ENCODE measurements around the gene DYSF.

The DYSF gene

DNA sequence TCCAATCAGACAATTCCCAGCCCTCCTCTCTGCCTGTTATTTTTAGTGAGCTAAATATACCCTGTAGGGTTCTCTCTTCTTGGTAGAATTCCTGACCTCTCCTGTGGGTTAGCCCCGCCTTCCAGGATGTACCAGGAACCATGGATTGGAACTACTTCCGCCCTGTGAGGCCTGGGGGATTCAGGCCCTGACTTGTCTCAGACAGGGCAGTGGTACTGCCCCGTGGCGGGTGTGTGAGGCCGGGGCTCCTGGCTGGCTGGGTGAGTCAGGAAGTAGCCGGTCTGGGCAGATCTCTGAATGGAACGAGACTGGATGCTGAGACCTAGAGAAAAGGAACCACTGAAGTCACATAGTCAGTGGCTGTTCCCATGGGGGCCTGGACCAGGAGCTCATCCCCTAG lies 50.5 kb downstream of the DYSF start:
- DNase-seq: no peak

- no peak for DNase-seq
These were observed 51.2 kb downstream of the DYSF start for GRCh38 chr2:71504611-71505010.

GRCh38 chr2:71505086-71505769 lies 51.9 kb downstream of the DYSF start:
- no peak for DNase-seq

- DNase-seq: no peak
These were observed 52.4 kb downstream of the DYSF start for GRCh38 chr2:71505770-71506140.

GRCh38 chr2:71506222-71507153 lies 53.1 kb downstream of the DYSF start:
- DNase-seq: no peak

DNA sequence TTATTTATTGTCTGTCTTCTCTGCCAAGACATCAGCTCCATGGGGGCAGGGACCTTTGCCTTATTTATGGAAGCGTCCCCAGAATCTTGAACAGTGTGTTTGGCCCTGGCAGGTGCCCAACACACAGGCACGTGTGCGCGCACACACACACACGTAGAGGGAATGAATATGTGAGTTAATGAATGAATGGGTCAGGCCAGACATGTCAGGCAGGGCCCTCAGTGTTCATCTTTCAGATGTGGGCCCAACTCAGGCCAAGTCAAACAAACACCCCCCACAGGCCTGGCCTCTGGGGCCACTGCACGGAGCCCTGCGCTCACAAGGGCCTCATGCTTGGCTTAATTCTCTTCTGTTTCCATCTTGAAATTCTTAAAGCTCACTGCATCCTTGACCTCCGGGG lies 54.1 kb downstream of the DYSF start:
- DNase-seq: no peak

DNA sequence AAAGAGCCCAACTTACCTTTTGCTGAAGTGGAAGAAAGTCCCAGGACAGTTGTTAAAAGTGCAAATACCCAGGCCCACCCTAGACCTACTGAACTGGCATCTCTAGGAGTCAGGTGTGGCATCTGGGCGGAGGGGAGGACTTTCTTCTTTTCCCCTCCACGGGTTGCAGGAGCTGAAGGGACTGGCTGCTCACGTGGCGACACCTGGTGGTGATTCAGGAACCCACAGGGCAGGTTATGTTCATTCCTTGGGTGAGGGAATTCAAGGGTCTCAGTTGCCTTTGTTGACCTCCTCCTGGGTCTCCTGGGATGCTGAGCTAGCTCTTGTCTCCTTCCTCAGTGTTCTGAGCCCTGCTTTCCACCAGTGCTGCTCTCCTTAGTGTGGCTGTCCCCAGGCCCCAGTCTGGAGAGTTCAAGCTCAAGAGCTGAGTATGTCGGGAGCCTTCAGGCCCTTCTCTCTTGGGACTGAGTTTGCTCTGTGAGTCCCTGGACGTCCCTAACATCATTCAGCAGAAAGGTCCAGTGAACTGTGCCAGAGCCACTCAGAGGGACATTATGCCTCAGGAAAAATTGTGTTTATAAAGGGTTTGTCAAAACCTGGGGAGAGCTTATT lies 56.9 kb downstream of the DYSF start:
- peak; percentile 35 to 65 (median 49) for DNase-seq

- no peak for DNase-seq
These were observed 57.6 kb downstream of the DYSF start for GRCh38 chr2:71510938-71511337.

- DNase-seq: no peak
These were observed 58.4 kb downstream of the DYSF start for GRCh38 chr2:71511776-71512175.

GRCh38 chr2:71512386-71512785 lies 59.0 kb downstream of the DYSF start:
- DNase-seq: no peak

DNA sequence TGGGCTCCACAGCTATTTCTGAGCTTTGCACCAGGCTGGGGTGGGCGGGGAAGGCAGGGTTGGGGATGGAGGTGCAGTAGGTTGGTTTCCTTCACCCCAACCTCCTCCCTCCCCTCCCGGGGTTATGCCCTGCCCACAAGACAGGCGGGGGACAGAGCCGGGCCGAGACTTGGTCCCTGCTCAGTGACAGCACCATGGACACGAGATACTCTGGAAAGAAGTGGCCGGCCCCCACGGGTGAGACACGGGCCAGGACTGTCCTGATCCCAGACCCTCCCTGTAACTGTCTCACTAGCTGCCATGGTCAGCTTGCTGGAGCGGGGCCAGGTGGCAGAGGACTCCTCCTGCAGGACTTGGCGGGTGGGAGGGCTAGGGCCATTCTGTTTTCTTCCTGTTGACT lies 59.7 kb downstream of the DYSF start:
- DNase-seq: no peak

DNA sequence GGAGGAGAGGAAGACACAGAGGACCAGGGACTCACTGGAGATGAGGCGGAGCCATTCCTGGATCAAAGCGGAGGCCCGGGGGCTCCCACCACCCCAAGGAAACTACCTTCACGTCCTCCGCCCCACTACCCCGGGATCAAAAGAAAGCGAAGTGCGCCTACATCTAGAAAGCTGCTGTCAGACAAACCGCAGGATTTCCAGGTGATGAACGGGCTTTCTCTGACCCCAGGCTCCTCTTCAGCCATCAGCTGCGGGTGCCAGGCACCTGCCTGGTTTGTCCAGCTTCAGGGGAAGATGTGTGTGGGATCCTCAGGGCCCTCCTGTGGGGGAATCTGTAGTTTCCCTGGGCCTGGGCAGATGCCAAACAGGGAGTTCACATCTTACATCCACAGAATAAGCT lies 60.4 kb downstream of the DYSF start:
- DNase-seq: no peak

DNA sequence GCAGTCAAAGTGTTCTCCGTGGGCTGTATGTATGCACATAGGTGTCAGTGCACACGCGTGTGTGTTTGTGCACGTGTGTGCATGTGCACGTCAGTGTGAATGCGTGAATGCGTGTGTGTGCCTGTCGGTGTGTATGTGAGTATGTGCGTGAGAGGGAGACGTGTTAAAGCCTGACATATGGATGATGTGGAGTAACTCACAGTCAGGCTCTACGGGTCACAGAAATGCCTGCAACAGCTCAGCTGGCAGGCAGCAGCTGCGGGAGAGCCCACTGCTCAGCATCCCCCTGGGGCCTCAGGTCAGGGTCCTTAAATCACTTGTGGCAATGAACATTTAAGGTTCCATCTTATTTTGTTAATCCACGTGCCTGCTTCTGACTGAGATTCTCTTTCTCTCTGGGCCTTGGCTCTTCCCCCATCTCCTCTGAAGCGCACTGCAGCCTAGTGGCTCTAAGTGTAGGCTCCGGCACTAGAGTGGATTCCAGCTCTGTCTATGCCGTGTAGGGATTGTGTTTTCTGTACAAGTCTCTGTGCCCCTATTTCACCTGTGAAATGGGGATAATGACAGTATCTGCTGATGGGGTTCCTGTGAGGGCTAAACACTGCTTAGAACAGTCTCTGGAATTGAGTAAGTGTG lies 63.0 kb downstream of the DYSF start:
- DNase-seq: no peak

DNA sequence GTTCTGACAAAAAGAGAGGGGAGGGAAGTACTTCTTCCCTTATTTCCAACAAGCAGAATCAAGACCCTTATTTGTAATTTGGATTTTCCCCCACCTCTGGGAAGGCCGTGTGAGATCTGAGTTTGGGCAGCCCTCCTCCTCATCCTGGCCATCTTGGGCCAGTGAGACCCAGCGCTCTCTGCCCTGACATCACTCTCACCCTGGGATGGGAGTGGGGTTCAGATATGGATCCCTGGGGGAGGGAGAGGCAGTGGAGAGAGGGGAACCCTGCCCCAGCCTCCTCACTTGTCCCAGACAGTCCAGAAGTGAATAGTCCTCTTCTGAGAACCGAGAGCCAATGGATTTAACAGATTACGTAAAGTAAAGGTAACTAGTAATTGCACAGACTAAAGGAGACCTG lies 64.5 kb downstream of the DYSF start:
- no peak for DNase-seq

DNA sequence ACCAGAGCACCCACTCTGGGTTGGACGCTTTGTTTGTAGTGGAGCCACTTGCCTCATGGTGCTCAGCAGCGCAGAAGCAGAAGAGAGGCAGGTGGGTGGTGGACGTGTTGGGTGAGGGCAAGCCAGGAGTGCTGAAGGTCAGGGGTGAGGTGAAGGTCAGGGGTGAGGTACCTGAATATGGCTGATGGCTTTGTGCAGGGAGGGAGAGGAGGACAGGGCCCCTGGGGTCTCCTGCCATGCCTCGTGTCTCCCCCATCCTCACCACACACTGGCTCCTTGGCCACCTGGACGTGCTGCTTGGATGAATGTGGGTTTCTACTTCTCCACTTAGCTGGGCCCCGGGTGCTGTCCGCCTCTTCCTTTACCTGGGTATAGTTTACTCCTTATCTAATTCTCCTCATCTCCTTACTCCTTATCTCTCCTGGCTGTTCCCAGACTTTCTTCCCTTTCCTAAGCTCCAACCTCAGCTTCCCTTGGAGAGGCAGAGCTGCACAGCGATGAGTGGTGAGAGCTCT lies 68.1 kb downstream of the DYSF start:
- DNase-seq: no peak

DNA sequence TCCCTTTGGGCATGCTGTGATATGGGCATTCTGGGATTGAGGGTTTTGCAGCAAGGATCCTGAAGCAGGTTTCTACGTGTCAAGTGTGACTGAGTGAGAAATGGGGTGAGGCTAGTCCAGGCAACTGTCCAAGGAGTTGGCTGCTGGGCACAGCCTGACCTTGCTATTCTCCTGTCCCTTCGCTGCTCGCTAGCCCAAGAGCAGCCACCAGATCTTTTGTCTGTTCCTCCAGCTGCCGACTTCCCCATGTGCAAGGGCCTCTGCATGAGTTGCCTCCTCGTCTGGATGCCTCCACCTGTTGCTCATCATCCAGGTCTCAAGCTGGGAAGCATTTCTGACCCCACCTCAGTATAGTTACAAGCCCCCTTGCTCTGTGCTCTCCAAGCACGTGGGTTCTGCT lies 71.1 kb downstream of the DYSF start:
- no peak for DNase-seq

DNA sequence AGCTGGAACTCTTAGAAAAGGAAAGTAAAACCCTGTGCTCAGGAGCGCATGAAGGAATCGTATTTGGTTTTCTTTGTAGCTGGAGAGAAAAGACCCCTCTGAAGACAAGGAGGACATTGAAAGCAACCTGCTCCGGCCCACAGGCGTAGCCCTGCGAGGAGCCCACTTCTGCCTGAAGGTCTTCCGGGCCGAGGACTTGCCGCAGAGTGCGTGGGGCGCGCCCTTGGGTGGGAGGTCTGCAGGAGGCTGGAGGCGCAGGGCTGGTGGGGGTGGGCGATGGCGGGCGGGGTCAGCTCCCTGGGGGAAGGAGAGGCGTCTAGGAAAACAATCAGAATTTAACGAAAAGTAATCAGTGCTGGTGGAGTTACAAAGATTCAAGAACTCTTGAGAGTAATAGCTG lies 72.8 kb downstream of the DYSF start:
- DNase-seq: no peak

DNA sequence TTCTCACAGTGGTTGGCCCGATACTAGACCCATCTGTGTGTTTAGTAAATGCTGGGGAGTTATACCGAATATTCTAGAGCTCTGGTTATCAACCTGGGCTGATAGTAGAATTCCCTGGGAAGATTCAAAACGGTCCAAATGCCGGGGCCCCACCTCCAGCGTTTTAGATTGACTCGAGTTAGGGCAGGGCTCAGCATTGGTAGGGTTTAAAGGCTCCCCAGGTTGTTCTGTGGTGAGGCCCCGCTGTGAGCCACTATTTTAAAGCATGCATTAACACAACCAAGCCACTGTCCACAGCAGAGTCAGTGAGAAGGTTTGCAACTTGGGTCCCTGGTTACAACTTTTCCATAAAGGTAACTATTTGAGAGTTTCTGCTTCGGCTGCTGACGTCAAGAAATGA lies 73.6 kb downstream of the DYSF start:
- no peak for DNase-seq

GRCh38 chr2:71528131-71528591 lies 74.8 kb downstream of the DYSF start:
- DNase-seq: no peak

GRCh38 chr2:71528749-71529148 lies 75.4 kb downstream of the DYSF start:
- DNase-seq: no peak

GRCh38 chr2:71530211-71530610 lies 76.8 kb downstream of the DYSF start:
- DNase-seq: no peak

GRCh38 chr2:71530641-71531332 lies 77.4 kb downstream of the DYSF start:
- DNase-seq: no peak
